SW 1271 (cell line): ENCODE results near the gene ZACN.

Source experiments
- DNase-seq, 2 experiments: peaks; one replicate each; lab custom pipeline; 2025; lab: John Stamatoyannopoulos, UW

ZACN gene

DNA sequence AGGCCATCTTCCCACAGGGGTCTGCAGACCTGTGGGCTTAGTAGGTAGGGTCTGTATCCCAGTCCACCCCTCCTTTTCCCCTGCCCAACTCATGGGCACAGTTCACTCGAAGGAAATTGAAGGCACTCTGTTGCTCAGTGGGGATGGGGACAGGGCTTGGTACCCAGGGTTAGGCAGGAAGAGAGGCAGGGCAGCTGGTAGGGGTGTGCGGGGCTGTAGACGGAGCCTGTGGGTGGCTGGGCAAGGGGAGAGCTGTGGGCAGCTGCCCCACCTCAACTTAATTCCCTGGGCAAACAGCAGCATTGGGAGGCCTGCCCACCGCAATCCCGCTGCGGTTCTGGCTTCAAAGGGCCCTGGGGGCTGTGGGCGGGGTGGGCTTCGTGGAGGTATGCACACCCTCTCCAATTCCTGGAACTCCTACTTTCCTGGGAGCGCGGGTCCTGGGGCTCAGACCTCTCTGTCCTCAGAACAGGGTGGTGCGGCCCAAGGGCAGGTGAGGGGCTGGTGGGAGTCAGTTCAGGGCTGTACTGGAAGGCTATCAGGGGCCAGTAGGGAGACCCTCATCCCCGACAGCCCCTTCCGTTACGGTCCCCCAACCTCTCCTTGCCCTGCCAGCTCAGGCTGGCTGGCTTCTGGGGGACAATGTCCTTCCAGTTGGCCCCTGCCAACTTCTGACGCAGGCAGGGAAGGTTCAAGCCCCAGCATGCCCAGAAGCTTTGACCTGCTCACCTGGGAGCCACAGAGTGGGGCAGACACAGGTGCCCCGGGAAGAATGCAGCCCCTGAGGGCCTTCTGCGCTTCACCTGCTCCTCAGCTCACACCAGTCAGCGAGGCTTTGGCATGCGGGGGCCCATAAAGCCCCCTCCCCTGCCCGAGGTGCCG, 53.0 kb downstream of the ZACN start:
- DNase-seq = no peak
